Transverse colon (tissue), 4 donors: ENCODE results near the gene PEX14. TPM values are rescaled to one million over a fixed set of nuclear protein-coding genes. Genes with fewer than 3 reads are reported as not detected.

Experiments
- DNase-seq: peaks from one replicate; pipeline ENCODE4 v3.0.0-alpha.2; 2019
- H3K27ac ChIP-seq, 4 donors: fragments of 200-600 bp; sonication (generic); 2 replicates each; pipeline ENCODE4 v1.5.1; 2016 to 2018; ENCODE audit warnings: inconsistent platforms in 4 of 4
- H3K27me3 ChIP-seq: fragments of 200-600 bp; sonication (generic); 2 replicates; pipeline ENCODE4 v1.5.1; 2017; ENCODE audit warnings: inconsistent platforms
- H3K36me3 ChIP-seq, 4 donors: fragments of 200-600 bp; sonication (generic); 2 replicates each; pipeline ENCODE4 v1.5.1; 2017 to 2019; ENCODE audit warnings: inconsistent platforms in 4 of 4
- H3K4me1 ChIP-seq, 4 donors: fragments of 200-600 bp; sonication (generic); 2 replicates each; pipeline ENCODE4 v1.5.1; 2017 to 2020; ENCODE audit warnings: inconsistent platforms in 4 of 4
- H3K4me3 ChIP-seq, 4 donors: fragments of 200-600 bp; sonication (generic); 1 replicate in 1 of 4; 2 replicates in 3 of 4; pipeline versions ENCODE4 v1.5.1 to v1.6.1; 2017 to 2019; ENCODE audit warnings: inconsistent platforms in 4 of 4
- H3K9me3 ChIP-seq, 2 donors: fragments of 200-600 bp; sonication (generic); 2 replicates each; pipeline ENCODE4 v1.5.1; 2017 to 2019; ENCODE audit warnings: inconsistent platforms in 2 of 2
- EP300 ChIP-seq: sonication (generic); formaldehyde crosslinking; IDR thresholded peaks from one replicate; pipeline ENCODE4 v1.6.1; 2017; ENCODE audit warnings: antibody characterized with exemption, low read depth
- POLR2A ChIP-seq: fragments of 450-650 bp; IDR thresholded peaks from one replicate; pipeline ENCODE4 v1.6.1; 2016; ENCODE audit warnings: antibody characterized with exemption, mild to moderate bottlenecking, moderate library complexity
- POLR2AphosphoS5 ChIP-seq, 3 donors: sonication (generic); formaldehyde crosslinking; IDR thresholded peaks; one replicate each; pipeline ENCODE4 v1.6.1; 2016; ENCODE audit warnings: antibody characterized with exemption in 3 of 3
- WGBS, 2 donors: methylation state at CpG; one replicate each; pipeline ENCODE4 v1.1.5; 2018; ENCODE audit warnings: low coverage in 1 of 2; 5-methylcytosine and 5-hydroxymethylcytosine counted together
- in situ Hi-C, 4 donors: fragments of 200-750 bp; cut with MboI; loops; one replicate each; pipeline versions ENCODE4 v1.15.0 to v1.15.1; 2017; ENCODE audit warnings: low sequenced_read_pairs in 3 of 4, low pct_ligation_motif_present in 1 of 4, low pct_unique_long_range_greater_than_20kb in 1 of 4
- intact Hi-C: fragments of 100-400 bp; cut with DNase I; formaldehyde crosslinking; loops from one replicate; pipeline ENCODE4 v1.15.1; 2023; ENCODE audit warnings: low total_unique reads
- total RNA-seq, 4 donors: library from RNA; depleted of rRNA; stranded (reverse); fragments of >200 nt; gene quantifications; one replicate each; pipeline ENCODE4 v1.1.0, GENCODE V29; 2016
- TF ChIP-seq, protein P1 (sequence below), 5 experiments: fragments of 200-600 bp in 3 of 5; fragments of 450-650 bp in 2 of 5; sonication (generic) in 3 of 5; IDR thresholded peaks; 1 replicate in 2 of 5; 2 replicates in 3 of 5; pipeline ENCODE4 v1.5.1; 2016 to 2017; ENCODE audit warnings: antibody characterized with exemption in 5 of 5, inconsistent platforms in 3 of 5, mild to moderate bottlenecking in 2 of 5, moderate library complexity in 1 of 5

PEX14 gene
- total RNA-seq, 4 donors from 2014 or later, result 2.4 to 16.5 (median 12.6) TPM

DNA sequence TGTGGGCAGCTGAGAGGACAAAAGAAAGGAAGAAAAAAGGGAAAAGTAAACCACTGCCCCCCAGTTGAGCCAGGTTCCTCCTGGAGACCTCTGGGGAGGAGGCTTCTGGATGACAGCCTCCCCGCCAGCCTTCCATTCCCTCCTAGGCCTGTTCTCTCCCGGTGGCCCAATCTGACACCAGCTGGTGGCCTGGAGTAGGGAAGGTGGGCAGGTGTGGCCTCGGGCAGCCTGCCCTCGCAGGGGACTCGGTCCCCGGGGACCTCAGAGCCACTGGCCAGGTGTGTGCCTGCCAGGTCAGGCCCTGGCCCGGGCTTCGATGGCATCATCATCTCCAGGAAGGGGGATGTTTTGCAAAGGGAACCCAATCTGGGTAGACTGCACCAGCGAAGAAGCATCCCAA lies 162.7 kb downstream of the PEX14 start:
- in situ Hi-C loops, result no loop called here
- 74% methylated on average over 9 of the region's 9 CpGs; no CpG with 5 or more reads in 1 of the 2 donors for WGBS, 2 donors

DNA sequence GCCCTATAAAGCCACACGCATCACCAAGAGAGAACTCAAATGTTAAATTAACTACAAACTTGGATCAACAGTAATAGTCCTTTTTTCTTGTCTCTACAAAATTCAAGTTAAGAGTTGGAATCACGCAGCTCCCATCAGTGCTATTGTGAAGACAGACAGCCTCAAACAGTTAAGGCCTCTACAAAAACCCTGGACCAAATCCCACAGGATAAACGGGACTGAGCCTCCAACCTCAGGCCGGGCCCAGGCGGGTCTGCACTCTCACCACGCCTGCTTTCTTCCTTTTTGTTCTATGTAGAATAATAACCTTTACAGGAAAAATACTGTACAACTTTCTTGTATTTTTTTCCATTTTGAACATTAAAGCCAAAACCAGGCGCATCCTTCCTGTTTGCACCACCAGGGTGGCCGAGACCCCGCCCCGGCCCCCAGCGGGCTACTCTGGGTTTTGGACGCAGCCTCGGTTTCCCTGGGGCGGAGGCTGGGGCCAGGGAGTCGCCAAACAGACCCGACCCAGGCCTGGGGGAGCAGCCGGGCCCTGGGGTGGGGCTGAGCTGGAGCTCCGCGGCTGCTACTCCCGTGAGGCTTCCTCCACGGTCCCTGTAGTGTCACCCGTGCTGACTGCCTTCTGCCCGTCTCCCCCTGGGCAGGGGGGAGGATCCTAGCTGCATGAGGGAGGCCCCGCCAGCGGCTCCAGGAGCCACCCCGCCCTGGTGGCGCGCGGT lies 163.2 kb downstream of the PEX14 start:
- intact Hi-C loops (no loop called here), in situ Hi-C loops (no loop called here)
- TF ChIP-seq, protein P1, sequence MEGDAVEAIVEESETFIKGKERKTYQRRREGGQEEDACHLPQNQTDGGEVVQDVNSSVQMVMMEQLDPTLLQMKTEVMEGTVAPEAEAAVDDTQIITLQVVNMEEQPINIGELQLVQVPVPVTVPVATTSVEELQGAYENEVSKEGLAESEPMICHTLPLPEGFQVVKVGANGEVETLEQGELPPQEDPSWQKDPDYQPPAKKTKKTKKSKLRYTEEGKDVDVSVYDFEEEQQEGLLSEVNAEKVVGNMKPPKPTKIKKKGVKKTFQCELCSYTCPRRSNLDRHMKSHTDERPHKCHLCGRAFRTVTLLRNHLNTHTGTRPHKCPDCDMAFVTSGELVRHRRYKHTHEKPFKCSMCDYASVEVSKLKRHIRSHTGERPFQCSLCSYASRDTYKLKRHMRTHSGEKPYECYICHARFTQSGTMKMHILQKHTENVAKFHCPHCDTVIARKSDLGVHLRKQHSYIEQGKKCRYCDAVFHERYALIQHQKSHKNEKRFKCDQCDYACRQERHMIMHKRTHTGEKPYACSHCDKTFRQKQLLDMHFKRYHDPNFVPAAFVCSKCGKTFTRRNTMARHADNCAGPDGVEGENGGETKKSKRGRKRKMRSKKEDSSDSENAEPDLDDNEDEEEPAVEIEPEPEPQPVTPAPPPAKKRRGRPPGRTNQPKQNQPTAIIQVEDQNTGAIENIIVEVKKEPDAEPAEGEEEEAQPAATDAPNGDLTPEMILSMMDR (IDR thresholded peaks at IDR 0.05), result no peak
- TF ChIP-seq EP300 (no peak), POLR2AphosphoS5 (IDR thresholded peaks at IDR 0.05) (no peak), POLR2A (no peak)
- H3K36me3 ChIP-seq, result peaks cover 0 to 5% (median 0%) of the 10 kb centered on the region in 4 donors
- peaks cover 15 to 40% (median 17%) of the 10 kb centered on the region in 4 donors for H3K4me1 ChIP-seq
- H3K27me3 ChIP-seq, result no peaks in the 10 kb centered on the region
- no peak for DNase-seq
- H3K9me3 ChIP-seq, result no peaks in the 10 kb centered on the region
- peak overlapping the region in 2 of 4 donors; percentile 1 to 8 for H3K4me3 ChIP-seq
- 62 to 72% methylated on average over 4 to 21 of the region's 29 CpGs for WGBS, 2 donors
- peak overlapping the region; percentile 55 to 70 (median 62) for H3K27ac ChIP-seq

More for the DNA sequence above, 162.7 kb downstream of the PEX14 start:
- H3K4me3 ChIP-seq, result no peak overlapping the region
- no peak for DNase-seq
- peak overlapping the region; percentile 55 to 70 (median 62) for H3K27ac ChIP-seq
- intact Hi-C loops, result no loop called here
- H3K4me1 ChIP-seq, result peaks cover 15 to 40% (median 17%) of the 10 kb centered on the region in 4 donors
- no peaks in the 10 kb centered on the region for H3K27me3 ChIP-seq
- no peaks in the 10 kb centered on the region for H3K9me3 ChIP-seq
- TF ChIP-seq EP300, result no peak
- no peak for TF ChIP-seq POLR2AphosphoS5 (IDR thresholded peaks at IDR 0.05)
- TF ChIP-seq, protein P1 (IDR thresholded peaks at IDR 0.05), result no peak
- no peak for TF ChIP-seq POLR2A
- H3K36me3 ChIP-seq, result peaks cover 0 to 1% (median 0%) of the 10 kb centered on the region in 4 donors

DNA sequence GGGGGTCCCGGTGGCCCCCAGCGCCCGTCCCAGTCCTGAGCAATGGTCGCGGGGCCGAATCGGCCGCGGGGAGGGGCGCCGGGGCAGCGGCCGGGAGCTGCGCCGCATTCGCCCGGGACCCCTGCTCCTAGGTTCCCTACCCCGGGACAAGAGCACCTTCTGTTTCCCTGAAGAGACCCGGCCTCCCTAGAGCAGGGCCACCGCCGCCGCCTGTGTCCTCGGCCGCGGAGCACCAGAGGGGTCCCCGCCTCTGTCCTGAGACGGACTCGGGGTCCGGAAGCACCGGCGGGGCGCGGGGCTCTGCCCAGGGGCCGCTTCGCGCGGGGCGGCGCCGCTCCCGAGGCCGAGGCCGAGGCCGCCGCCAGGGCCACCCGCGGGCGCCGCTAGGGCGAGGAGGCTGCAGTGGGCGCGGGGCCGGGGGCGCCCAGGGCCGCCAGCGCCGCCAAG lies 163.8 kb downstream of the PEX14 start:
- Histone ChIP-seq H3K27ac (peak overlapping the region; percentile 55 to 70 (median 62)), H3K27me3 (no peaks in the 10 kb centered on the region), H3K4me3 (peak overlapping the region in 2 of 4 donors; percentile 1 to 8), H3K4me1 (peaks cover 15 to 40% (median 17%) of the 10 kb centered on the region in 4 donors), H3K36me3 (peaks cover 0 to 5% (median 0%) of the 10 kb centered on the region in 4 donors), H3K9me3 (no peaks in the 10 kb centered on the region)
- DNase-seq, result no peak
- in situ Hi-C loops (no loop called here), intact Hi-C loops (no loop called here)
- 54 to 84% methylated on average over 5 to 15 of the region's 57 CpGs for WGBS, 2 donors
- TF ChIP-seq EP300 (no peak), POLR2AphosphoS5 (IDR thresholded peaks at IDR 0.05) (no peak), POLR2A (no peak)
- TF ChIP-seq, protein P1 (IDR thresholded peaks at IDR 0.05), result no peak

DNA sequence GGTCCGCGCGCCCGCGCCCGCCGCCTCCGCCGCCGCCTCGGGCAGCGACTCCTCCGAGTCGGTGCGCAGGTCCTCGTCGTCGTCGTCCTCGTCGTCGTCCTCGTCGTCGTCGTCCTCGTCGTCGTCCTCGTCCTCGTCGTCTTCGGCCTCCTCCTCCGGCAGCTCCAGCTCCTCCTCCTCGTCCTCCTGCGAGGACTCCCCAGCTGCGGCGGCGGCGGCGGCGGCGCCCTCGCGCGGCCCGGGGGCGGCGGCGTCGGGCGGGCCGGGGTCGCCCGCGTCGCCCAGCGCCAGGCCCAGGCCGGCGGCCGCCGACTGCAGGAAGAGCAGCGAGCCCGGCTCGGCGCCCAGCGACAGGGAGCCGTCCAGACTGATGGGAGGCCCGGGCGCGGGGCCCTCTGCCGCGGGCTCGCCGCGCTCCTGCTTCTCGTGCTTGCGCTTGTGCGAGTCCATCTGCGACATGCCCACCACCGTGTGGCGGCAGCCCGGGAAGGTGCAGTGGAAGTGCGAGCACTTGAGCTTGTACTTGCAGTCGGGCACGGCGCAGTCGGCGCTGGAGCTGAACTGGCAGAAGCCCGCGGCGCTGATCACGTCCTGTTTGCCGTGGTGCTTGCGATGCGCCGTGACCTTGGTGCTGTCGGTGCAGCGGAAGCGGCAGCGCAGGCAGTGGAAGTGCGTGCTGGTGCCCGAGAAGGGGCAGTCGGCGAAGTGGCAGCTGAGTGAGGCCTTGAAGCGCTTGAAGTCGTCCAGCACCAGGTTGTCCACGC lies 164.4 kb downstream of the PEX14 start:
- Histone ChIP-seq H3K4me3 (no peak overlapping the region), H3K27me3 (no peaks in the 10 kb centered on the region), H3K27ac (peak overlapping the region in 2 of 4 donors; percentile 63 to 79), H3K4me1 (peaks cover 15 to 40% (median 17%) of the 10 kb centered on the region in 4 donors), H3K36me3 (peaks cover 0 to 5% (median 0%) of the 10 kb centered on the region in 4 donors), H3K9me3 (no peaks in the 10 kb centered on the region)
- intact Hi-C loops, result no loop called here
- in situ Hi-C loops, result no loop called here
- TF ChIP-seq, protein P1 (IDR thresholded peaks at IDR 0.05), result no peak
- TF ChIP-seq POLR2A, result no peak
- TF ChIP-seq POLR2AphosphoS5 (IDR thresholded peaks at IDR 0.05), result no peak
- TF ChIP-seq EP300, result no peak
- 61 to 89% methylated on average over 18 to 77 of the region's 108 CpGs for WGBS, 2 donors
- no peak for DNase-seq
